Measurements from ENCODE around the gene ZFYVE21. TPM values are rescaled to one million over a fixed set of nuclear protein-coding genes. Genes with fewer than 3 reads are reported as not detected.
A peak's percentile ranks its signal among the peaks of the same experiment; 100 is the strongest.

ZFYVE21 gene
- total RNA-seq, 1 donor from 2014 or later: 61.3 TPM

- peaks cover 40% of the 10 kb centered on the region for H3K4me1 ChIP-seq
- H3K9me3 ChIP-seq: no peaks in the 10 kb centered on the region
- intact Hi-C loops (cut with DNase I): no loop called here
- TF ChIP-seq, protein P1, sequence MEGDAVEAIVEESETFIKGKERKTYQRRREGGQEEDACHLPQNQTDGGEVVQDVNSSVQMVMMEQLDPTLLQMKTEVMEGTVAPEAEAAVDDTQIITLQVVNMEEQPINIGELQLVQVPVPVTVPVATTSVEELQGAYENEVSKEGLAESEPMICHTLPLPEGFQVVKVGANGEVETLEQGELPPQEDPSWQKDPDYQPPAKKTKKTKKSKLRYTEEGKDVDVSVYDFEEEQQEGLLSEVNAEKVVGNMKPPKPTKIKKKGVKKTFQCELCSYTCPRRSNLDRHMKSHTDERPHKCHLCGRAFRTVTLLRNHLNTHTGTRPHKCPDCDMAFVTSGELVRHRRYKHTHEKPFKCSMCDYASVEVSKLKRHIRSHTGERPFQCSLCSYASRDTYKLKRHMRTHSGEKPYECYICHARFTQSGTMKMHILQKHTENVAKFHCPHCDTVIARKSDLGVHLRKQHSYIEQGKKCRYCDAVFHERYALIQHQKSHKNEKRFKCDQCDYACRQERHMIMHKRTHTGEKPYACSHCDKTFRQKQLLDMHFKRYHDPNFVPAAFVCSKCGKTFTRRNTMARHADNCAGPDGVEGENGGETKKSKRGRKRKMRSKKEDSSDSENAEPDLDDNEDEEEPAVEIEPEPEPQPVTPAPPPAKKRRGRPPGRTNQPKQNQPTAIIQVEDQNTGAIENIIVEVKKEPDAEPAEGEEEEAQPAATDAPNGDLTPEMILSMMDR (IDR thresholded peaks at IDR 0.05): no peak
- no peak for ATAC-seq
- no peak for DNase-seq
- peak overlapping the region; percentile 70 for H3K4me3 ChIP-seq
- H3K27ac ChIP-seq: no peak overlapping the region
- no peaks in the 10 kb centered on the region for H3K36me3 ChIP-seq
- no peaks in the 10 kb centered on the region for H3K27me3 ChIP-seq
These were observed 1.4 kb upstream of the ZFYVE21 start for GRCh38 chr14:103714063-103714724.

GRCh38 chr14:103716091-103716801 lies 636 bp downstream of the ZFYVE21 start:
- Histone ChIP-seq H3K4me1 (peaks cover 40% of the 10 kb centered on the region), H3K27me3 (no peaks in the 10 kb centered on the region), H3K9me3 (no peaks in the 10 kb centered on the region), H3K4me3 (peak overlapping the region; percentile 83), H3K36me3 (no peaks in the 10 kb centered on the region), H3K27ac (peak overlapping the region; percentile 47)
- intact Hi-C loops (cut with DNase I): no loop called here
- TF ChIP-seq, protein P1 (IDR thresholded peaks at IDR 0.05): no peak
- ATAC-seq: peak; percentile 4
- peak; percentile 81 for DNase-seq

DNA sequence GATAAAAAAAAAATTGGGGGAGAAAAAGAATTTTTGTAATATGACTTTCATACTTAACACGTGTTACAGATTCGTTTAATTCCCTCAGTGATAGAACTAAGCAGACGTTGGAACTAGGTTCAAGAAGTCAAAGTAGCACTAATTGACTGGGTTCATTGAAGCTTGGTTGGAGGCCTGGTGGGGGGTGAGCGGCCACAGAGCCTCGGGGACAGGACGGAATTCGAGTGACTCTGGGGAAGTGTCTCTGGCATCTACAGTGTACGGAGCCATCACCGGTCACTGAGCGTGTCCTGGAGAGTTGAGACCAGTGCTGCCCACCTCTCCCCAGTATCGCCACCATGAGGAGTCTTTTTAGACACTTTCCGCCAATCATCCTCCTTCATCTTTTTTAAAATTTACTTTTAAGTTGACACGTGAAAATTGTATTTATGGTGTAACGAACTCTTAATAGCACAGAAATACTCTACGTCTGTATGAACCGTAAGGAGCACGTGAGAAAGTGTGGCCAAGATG lies 1.3 kb downstream of the ZFYVE21 start:
- no peaks in the 10 kb centered on the region for H3K27me3 ChIP-seq
- peak overlapping the region; percentile 83 for H3K4me3 ChIP-seq
- peaks cover 33% of the 10 kb centered on the region for H3K4me1 ChIP-seq
- ATAC-seq (no peak), DNase-seq (no peak)
- intact Hi-C loops (cut with DNase I): no loop called here
- no peak overlapping the region for H3K27ac ChIP-seq
- no peaks in the 10 kb centered on the region for H3K9me3 ChIP-seq
- TF ChIP-seq, protein P1 (IDR thresholded peaks at IDR 0.05): no peak
- no peaks in the 10 kb centered on the region for H3K36me3 ChIP-seq

DNA sequence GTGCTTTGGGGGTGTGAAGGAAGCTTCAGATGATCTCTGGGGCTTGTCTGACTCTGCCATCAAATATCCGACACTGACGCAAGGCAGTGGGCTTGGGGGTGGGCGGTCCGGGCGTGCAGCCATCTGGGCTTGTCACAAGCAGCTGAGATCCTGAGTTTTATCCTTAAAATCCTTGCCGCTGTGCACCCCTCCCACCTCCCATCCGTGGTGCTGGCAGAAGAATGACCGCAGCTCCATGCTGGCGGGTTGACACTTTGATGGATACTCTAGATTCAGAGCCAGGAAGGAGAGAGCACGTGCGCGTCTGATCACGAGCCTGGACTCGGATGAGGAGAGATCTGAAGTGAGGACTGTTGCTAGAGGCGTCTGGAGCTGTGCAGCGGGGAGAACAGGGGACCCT lies 3.0 kb downstream of the ZFYVE21 start:
- DNase-seq: no peak

DNA sequence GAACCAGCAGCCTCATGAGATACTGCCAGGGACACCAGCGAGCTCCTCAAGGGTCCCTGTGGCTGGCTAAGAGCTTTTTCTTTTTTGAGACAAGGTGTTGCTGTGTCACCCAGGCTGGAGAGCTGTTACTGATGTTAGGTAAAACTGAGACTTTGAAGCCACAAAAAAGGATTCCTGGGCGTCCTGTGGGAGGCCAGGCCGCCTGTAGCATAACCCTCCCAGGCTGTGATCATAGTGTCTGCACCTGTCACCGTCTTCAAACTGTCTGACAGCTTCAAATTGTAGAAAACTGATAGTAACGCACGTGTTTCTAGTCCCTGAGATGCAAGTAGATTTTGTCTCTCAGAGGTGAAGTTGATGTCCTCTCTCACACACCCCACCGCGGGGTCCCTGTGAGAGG lies 4.1 kb downstream of the ZFYVE21 start:
- intact Hi-C loops (cut with DNase I): no loop called here
- Histone ChIP-seq H3K27ac (no peak overlapping the region), H3K4me1 (peaks cover 38% of the 10 kb centered on the region), H3K27me3 (no peaks in the 10 kb centered on the region), H3K4me3 (no peak overlapping the region), H3K36me3 (no peaks in the 10 kb centered on the region), H3K9me3 (no peaks in the 10 kb centered on the region)
- no peak for DNase-seq
- TF ChIP-seq, protein P1 (IDR thresholded peaks at IDR 0.05): no peak
- ATAC-seq: no peak

More for the DNA sequence above, 3.0 kb downstream of the ZFYVE21 start:
- Histone ChIP-seq H3K36me3 (no peaks in the 10 kb centered on the region), H3K27me3 (no peaks in the 10 kb centered on the region), H3K4me3 (no peak overlapping the region), H3K27ac (no peak overlapping the region), H3K9me3 (no peaks in the 10 kb centered on the region), H3K4me1 (peaks cover 33% of the 10 kb centered on the region)
- TF ChIP-seq, protein P1 (IDR thresholded peaks at IDR 0.05): no peak
- intact Hi-C loops (cut with DNase I): no loop called here
- ATAC-seq: no peak

All from upper lobe of right lung (tissue), 1 donor.